ENCODE results near the gene TMOD2. TPM values are rescaled to one million over a fixed set of nuclear protein-coding genes. Genes with fewer than 3 reads are reported as not detected.

TMOD2 gene
- total and polyA plus RNA-seq, 2 donors (not counting 1 experiment from before 2014, with no cell fraction given), result 7.0 to 11.2 TPM

DNA sequence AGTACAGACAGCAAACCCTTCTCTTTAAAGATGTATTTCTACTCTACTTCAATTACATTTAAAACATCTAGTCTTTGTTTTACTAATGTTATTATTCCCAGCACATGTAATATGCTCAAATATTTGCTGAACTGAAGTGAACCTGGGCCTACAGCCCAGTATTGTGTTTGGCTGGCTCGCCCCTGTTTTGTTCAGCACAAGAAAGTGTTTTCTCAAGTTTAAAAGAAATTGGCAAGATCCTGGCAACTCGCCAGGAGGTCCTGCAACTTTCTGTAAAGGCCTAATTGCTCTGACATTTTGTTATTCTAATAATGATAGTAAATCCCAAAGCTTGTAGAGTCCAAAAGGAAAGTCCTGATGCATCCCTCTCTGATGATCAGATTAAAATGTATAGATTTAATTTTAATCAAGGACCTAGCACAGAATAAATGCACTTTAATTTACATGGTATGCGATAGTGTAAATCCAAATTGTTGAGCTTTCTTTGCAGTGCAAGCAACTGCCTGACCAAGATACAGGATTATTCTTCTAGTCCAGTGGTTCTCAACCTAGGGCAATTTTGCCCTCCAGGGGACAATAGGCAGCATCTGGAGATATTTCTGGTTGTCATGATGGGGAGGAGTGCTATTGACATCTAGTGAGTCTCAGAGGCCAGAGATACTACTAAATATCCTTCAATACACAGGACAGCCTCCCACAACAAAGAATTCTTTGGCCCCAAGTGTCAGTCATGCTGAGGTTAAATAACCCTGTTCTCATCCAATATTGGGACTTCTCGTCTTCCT is 42.3 kb downstream of the TMOD2 start:
- peak; percentile 25 to 64 for DNase-seq (ENCODE audit: low read depth in 2 of 2)
- H3K27ac ChIP-seq (ENCODE audit: insufficient read depth, low read length), result no peak overlapping the region
- no peak overlapping the region for H3K9ac ChIP-seq (ENCODE audit: insufficient read depth, low read length)

DNA sequence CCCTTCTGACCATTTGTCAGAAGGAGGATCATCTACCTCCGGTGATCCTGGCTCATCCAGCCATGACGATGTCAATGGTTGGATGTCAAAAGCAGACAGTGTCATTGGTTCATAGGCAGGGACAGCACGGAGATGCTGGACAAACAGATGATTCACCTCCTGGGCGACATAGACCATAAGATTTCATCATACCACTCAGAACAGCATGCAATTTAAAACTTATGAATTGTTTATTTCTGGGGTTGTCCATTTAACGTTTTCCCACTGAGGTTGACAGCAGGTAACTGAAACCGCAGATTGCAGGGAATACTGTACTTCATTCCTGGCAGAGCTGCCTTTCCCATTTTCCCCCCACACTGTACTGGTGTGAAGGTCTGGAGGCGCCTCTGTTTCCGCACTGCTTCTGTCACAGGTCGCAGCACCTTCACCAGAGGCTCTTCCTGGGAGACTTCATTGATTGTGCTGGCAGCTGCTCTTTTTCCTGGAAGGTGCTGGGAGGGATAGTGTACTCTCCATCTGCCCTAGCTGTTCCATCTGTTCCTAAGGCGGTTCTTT is 45.5 kb downstream of the TMOD2 start:
- Histone ChIP-seq H2AFZ (ENCODE audit: low read length) (no peak overlapping the region), H3K9ac (ENCODE audit: insufficient read depth, low read length) (no peak overlapping the region), H3K27ac (ENCODE audit: insufficient read depth, low read length) (no peak overlapping the region), H3K79me2 (ENCODE audit: control insufficient read depth, insufficient read depth, low read length) (no peaks in the 10 kb centered on the region), H3K4me2 (ENCODE audit: extremely low read depth, insufficient read depth, low read length) (no peak overlapping the region), H3K27me3 (ENCODE audit: control insufficient read depth, insufficient read depth, low read length) (no peaks in the 10 kb centered on the region), H3K4me1 (ENCODE audit: control insufficient read depth, extremely low read depth, insufficient read depth, low read length) (no peaks in the 10 kb centered on the region), H3K9me3 (ENCODE audit: control insufficient read depth, insufficient read depth, low read depth, low read length) (no peaks in the 10 kb centered on the region), H3K36me3 (ENCODE audit: control insufficient read depth, insufficient read depth, low read length) (no peaks in the 10 kb centered on the region), H4K20me1 (ENCODE audit: control insufficient read depth, extremely low read depth, insufficient read depth, low read length) (no peaks in the 10 kb centered on the region), H3K4me3 (replicated peaks in 1 of 4; ENCODE audit: control extremely low read depth in 1 of 4, insufficient read depth in 1 of 4, low read depth in 3 of 4, low read length in 4 of 4) (no peak overlapping the region)
- no peak for TF ChIP-seq EZH2 (IDR thresholded peaks at IDR 0.05; ENCODE audit: low read length, missing control alignments)
- TF ChIP-seq, protein P1, sequence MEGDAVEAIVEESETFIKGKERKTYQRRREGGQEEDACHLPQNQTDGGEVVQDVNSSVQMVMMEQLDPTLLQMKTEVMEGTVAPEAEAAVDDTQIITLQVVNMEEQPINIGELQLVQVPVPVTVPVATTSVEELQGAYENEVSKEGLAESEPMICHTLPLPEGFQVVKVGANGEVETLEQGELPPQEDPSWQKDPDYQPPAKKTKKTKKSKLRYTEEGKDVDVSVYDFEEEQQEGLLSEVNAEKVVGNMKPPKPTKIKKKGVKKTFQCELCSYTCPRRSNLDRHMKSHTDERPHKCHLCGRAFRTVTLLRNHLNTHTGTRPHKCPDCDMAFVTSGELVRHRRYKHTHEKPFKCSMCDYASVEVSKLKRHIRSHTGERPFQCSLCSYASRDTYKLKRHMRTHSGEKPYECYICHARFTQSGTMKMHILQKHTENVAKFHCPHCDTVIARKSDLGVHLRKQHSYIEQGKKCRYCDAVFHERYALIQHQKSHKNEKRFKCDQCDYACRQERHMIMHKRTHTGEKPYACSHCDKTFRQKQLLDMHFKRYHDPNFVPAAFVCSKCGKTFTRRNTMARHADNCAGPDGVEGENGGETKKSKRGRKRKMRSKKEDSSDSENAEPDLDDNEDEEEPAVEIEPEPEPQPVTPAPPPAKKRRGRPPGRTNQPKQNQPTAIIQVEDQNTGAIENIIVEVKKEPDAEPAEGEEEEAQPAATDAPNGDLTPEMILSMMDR (conservative IDR thresholded peaks at IDR 0.05 in 1 of 2, IDR thresholded peaks at IDR 0.05 in 1 of 2; ENCODE audit: low read depth in 1 of 2, low read length in 2 of 2), result no peak
- peak in 1 of 2 donors; percentile 11 for DNase-seq (ENCODE audit: low read depth in 2 of 2)

More for the DNA sequence above, 42.3 kb downstream of the TMOD2 start:
- Histone ChIP-seq H3K4me3 (replicated peaks in 1 of 4; ENCODE audit: control extremely low read depth in 1 of 4, insufficient read depth in 1 of 4, low read depth in 3 of 4, low read length in 4 of 4) (no peak overlapping the region), H3K4me2 (ENCODE audit: extremely low read depth, insufficient read depth, low read length) (no peak overlapping the region), H3K27me3 (ENCODE audit: control insufficient read depth, insufficient read depth, low read length) (no peaks in the 10 kb centered on the region), H3K4me1 (ENCODE audit: control insufficient read depth, extremely low read depth, insufficient read depth, low read length) (no peaks in the 10 kb centered on the region), H4K20me1 (ENCODE audit: control insufficient read depth, extremely low read depth, insufficient read depth, low read length) (no peaks in the 10 kb centered on the region), H3K79me2 (ENCODE audit: control insufficient read depth, insufficient read depth, low read length) (no peaks in the 10 kb centered on the region), H3K36me3 (ENCODE audit: control insufficient read depth, insufficient read depth, low read length) (no peaks in the 10 kb centered on the region), H3K9me3 (ENCODE audit: control insufficient read depth, insufficient read depth, low read depth, low read length) (no peaks in the 10 kb centered on the region), H2AFZ (ENCODE audit: low read length) (no peak overlapping the region)
- no peak for TF ChIP-seq EZH2 (IDR thresholded peaks at IDR 0.05; ENCODE audit: low read length, missing control alignments)
- TF ChIP-seq, protein P1 (conservative IDR thresholded peaks at IDR 0.05 in 1 of 2, IDR thresholded peaks at IDR 0.05 in 1 of 2; ENCODE audit: low read depth in 1 of 2, low read length in 2 of 2), result no peak

DNA sequence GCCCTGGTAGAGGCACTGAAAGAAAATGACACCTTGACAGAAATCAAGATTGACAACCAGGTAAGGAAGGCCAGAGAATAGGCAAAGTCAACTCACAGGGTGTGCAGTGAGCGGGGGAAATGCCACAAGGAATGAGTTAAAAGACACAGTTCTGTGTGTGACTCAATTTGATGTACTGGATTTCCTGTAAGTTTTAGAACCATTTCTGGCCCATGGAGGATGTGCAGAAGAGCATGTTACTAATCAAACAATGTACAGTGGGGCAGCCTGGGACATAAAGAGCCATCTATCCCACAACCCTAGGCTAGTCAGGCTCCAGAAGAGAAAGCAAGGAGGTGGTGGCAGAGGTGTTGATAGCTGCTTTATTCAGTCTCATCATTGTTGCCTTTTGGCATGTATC is 46.9 kb downstream of the TMOD2 start:
- no peaks in the 10 kb centered on the region for H3K27me3 ChIP-seq (ENCODE audit: control insufficient read depth, insufficient read depth, low read length)
- no peak for TF ChIP-seq EZH2 (IDR thresholded peaks at IDR 0.05; ENCODE audit: low read length, missing control alignments)
- TF ChIP-seq, protein P1 (conservative IDR thresholded peaks at IDR 0.05 in 1 of 2, IDR thresholded peaks at IDR 0.05 in 1 of 2; ENCODE audit: low read depth in 1 of 2, low read length in 2 of 2), result no peak
- no peaks in the 10 kb centered on the region for H3K79me2 ChIP-seq (ENCODE audit: control insufficient read depth, insufficient read depth, low read length)
- no peaks in the 10 kb centered on the region for H3K36me3 ChIP-seq (ENCODE audit: control insufficient read depth, insufficient read depth, low read length)
- no peak overlapping the region for H2AFZ ChIP-seq (ENCODE audit: low read length)
- no peaks in the 10 kb centered on the region for H3K9me3 ChIP-seq (ENCODE audit: control insufficient read depth, insufficient read depth, low read depth, low read length)
- no peak overlapping the region for H3K4me2 ChIP-seq (ENCODE audit: extremely low read depth, insufficient read depth, low read length)
- H3K4me1 ChIP-seq (ENCODE audit: control insufficient read depth, extremely low read depth, insufficient read depth, low read length), result no peaks in the 10 kb centered on the region
- no peak overlapping the region for H3K9ac ChIP-seq (ENCODE audit: insufficient read depth, low read length)
- H4K20me1 ChIP-seq (ENCODE audit: control insufficient read depth, extremely low read depth, insufficient read depth, low read length), result no peaks in the 10 kb centered on the region
- no peak overlapping the region for H3K27ac ChIP-seq (ENCODE audit: insufficient read depth, low read length)
- H3K4me3 ChIP-seq (replicated peaks in 1 of 4; ENCODE audit: control extremely low read depth in 1 of 4, insufficient read depth in 1 of 4, low read depth in 3 of 4, low read length in 4 of 4), result no peak overlapping the region
- DNase-seq (ENCODE audit: low read depth in 2 of 2), result no peak

Data from fibroblast of lung (primary cell).